Measurements from ENCODE around the gene FAM174C. TPM values are rescaled to one million over a fixed set of nuclear protein-coding genes. Genes with fewer than 3 reads are reported as not detected.
A peak's percentile ranks its signal among the peaks of the same experiment; 100 is the strongest.

FAM174C gene
- total RNA-seq, 2 experiments from 2014 or later: 77.0 to 88.0 TPM

DNA sequence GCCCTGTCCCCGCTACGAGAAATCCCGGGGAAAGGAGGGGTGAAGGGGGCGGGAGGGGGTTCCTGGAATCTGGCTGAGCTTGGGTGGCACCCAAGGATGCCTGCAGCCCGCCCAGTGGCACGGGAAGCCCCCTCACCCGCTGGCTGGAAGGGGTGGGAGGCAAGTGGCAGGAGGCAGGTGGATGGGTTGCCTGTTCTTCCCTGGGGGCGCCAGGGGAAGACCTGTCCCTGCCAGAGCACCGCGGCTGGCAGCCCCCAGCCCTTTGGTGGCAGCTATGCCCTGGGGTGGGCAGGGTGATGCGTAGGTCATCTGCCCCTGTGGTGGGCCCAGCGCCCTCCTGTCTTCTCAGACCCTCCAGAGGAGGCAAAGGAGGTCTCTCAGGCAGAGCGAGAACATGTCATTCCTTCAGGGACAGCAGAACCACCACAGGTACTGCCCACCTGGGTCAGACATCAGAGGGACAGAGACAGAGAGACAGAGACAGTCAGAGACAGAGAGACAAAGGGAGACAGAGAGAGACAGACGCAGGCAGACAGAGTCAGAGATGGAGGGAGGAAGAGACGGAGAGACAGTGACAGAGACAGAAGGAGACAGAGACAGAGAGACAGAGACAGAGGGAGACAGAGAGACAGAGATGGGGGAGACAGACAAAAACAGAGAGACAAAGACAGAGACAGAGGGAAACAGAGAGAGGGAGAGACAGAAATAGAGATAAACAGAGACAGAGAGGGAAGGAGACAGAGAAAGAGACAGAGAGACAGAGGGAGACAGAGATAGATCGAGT, 47.1 kb downstream of the FAM174C start:
- H3K27me3 Mint-ChIP-seq: peaks cover 34% of the 10 kb centered on the region
- TF ChIP-seq CTCF (IDR thresholded peaks at IDR 0.05): no peak
- no peaks in the 10 kb centered on the region for H3K9me3 Mint-ChIP-seq
- H3K27ac Mint-ChIP-seq: no peak overlapping the region
- no peak overlapping the region for H3K4me3 Mint-ChIP-seq
- no peak for ATAC-seq
- no peaks in the 10 kb centered on the region for H3K4me1 Mint-ChIP-seq (ENCODE audit: low read depth)
- POLR2A ChIA-PET: interaction anchor here (0.6 kb wide), 1 partner anchor 9 kb away, joined by 3 read pairs; no protein-coding TSS in a partner anchor
- intact Hi-C loops (cut with micrococcal nuclease): no loop called here
- CTCF ChIA-PET: no interaction called here
- no peak for DNase-seq
- H3K36me3 Mint-ChIP-seq (ENCODE audit: low read depth): no peaks in the 10 kb centered on the region

- no peak for TF ChIP-seq CTCF (IDR thresholded peaks at IDR 0.05)
- ChIA-PET CTCF (interaction anchor here (1.2 kb wide), 1 partner anchor 142 kb away, joined by 3 read pairs; no protein-coding TSS in a partner anchor), POLR2A (no interaction called here)
- intact Hi-C loops (cut with micrococcal nuclease): no loop called here
- Mint-ChIP-seq H3K36me3 (ENCODE audit: low read depth) (no peaks in the 10 kb centered on the region), H3K27ac (no peak overlapping the region), H3K27me3 (peaks cover 26% of the 10 kb centered on the region), H3K9me3 (no peaks in the 10 kb centered on the region), H3K4me1 (ENCODE audit: low read depth) (no peaks in the 10 kb centered on the region), H3K4me3 (no peak overlapping the region)
- DNase-seq: no peak
- ATAC-seq: no peak
Observed at GRCh38 chr19:1324249-1324805, 49.0 kb downstream of the FAM174C start.

GRCh38 chr19:1324806-1325567, 49.7 kb downstream of the FAM174C start:
- no peak overlapping the region for H3K4me3 Mint-ChIP-seq
- intact Hi-C loops (cut with micrococcal nuclease): no loop called here
- DNase-seq: peak; percentile 75

GRCh38 chr19:1325568-1326294, 50.4 kb downstream of the FAM174C start:
- no peak overlapping the region for H3K27ac Mint-ChIP-seq
- no peak for DNase-seq
- no peak for TF ChIP-seq CTCF (IDR thresholded peaks at IDR 0.05)
- H3K9me3 Mint-ChIP-seq: no peaks in the 10 kb centered on the region
- H3K4me1 Mint-ChIP-seq (ENCODE audit: low read depth): no peaks in the 10 kb centered on the region
- peaks cover 29% of the 10 kb centered on the region for H3K27me3 Mint-ChIP-seq
- no peak for ATAC-seq
- ChIA-PET CTCF (no interaction called here), POLR2A (interaction anchor here (0.5 kb wide), 1 partner anchor 22 kb away, joined by 4 read pairs; no protein-coding TSS in a partner anchor)
- no peaks in the 10 kb centered on the region for H3K36me3 Mint-ChIP-seq (ENCODE audit: low read depth)
- no peak overlapping the region for H3K4me3 Mint-ChIP-seq
- intact Hi-C loops (cut with micrococcal nuclease): no loop called here

More at GRCh38 chr19:1324806-1325567, 49.7 kb downstream of the FAM174C start:
- TF ChIP-seq CTCF (IDR thresholded peaks at IDR 0.05): no peak
- H3K36me3 Mint-ChIP-seq (ENCODE audit: low read depth): no peaks in the 10 kb centered on the region
- no peak overlapping the region for H3K27ac Mint-ChIP-seq
- ChIA-PET CTCF (interaction anchor here (1.2 kb wide), 1 partner anchor 141 kb away, joined by 3 read pairs; no protein-coding TSS in a partner anchor), POLR2A (interaction anchor here (0.5 kb wide), 1 partner anchor 23 kb away, joined by 4 read pairs; no protein-coding TSS in a partner anchor)
- peaks cover 26% of the 10 kb centered on the region for H3K27me3 Mint-ChIP-seq
- H3K4me1 Mint-ChIP-seq (ENCODE audit: low read depth): no peaks in the 10 kb centered on the region
- no peaks in the 10 kb centered on the region for H3K9me3 Mint-ChIP-seq
- peak; percentile 77 for ATAC-seq

Measured in activated CD8-positive, alpha-beta T cell treated with anti-CD3 and anti-CD28 coated beads for 36 hours (primary cell).